B cell (primary cell): ENCODE data around the gene LRPPRC. TPM values are rescaled to one million over a fixed set of nuclear protein-coding genes. Genes with fewer than 3 reads are reported as not detected.

ENCODE experiments used
- ATAC-seq: fragments of 200-7000 bp; cut with Tn5 transposase; one replicate; pipeline ENCODE4 v1.10.0; 2021; ENCODE audit warnings: low read depth, mild to moderate bottlenecking, moderate number of reproducible peaks, moderate library complexity
- CTCF ChIA-PET: fragments of 350-600 bp; sonication (Branson Sonifier 250); formaldehyde crosslinking; loops from one replicate; lab custom pipeline; 2021; ENCODE audit warnings: antibody characterized with exemption, inconsistent platforms; lab: Charles Lee
- POLR2A ChIA-PET: fragments of 350-600 bp; sonication (Branson Sonifier 250); formaldehyde crosslinking; loops from one replicate; lab custom pipeline; 2021; ENCODE audit warnings: antibody characterized with exemption; lab: Charles Lee
- DNase-seq: peaks from one replicate; pipeline ENCODE4 v3.0.0; 2013
- H2AFZ ChIP-seq: 2 replicates; pipeline ENCODE4 v1.6.1; 2012; ENCODE audit warnings: mild to moderate bottlenecking, low read depth, low read length; ENCODE audit not compliant: insufficient read depth, poor library complexity, severe bottlenecking
- H3K27ac ChIP-seq, 2 donors: 1 replicate in 1 of 2; 2 replicates in 1 of 2; pipeline ENCODE4 v1.5.1; 2012 to 2013; ENCODE audit warnings: low read length in 2 of 2, mild to moderate bottlenecking in 2 of 2, moderate library complexity in 1 of 2
- H3K27me3 ChIP-seq, 4 experiments: fragments of 200-600 bp in 1 of 4; sonication (generic) in 1 of 4; replicated peaks in 1 of 4; 1 replicate in 2 of 4; 2 replicates in 2 of 4; pipeline versions ENCODE4 v1.6.1 to v1.7.0; 2013 to 2016; ENCODE audit warnings: low read length in 3 of 4, mild to moderate bottlenecking in 2 of 4, mixed read lengths in 1 of 4, moderate library complexity in 1 of 4; ENCODE audit not compliant: insufficient read depth in 4 of 4, control insufficient read depth in 3 of 4; ENCODE audit errors: control extremely low read depth in 1 of 4
- H3K36me3 ChIP-seq, 2 experiments: replicated peaks in 1 of 2; 1 replicate in 1 of 2; 2 replicates in 1 of 2; pipeline versions ENCODE4 v1.6.1 to v1.7.1; 2013; ENCODE audit warnings: low read length in 1 of 2; ENCODE audit not compliant: insufficient read depth in 2 of 2, control insufficient read depth in 1 of 2; ENCODE audit errors: control extremely low read depth in 1 of 2, extremely low read depth in 1 of 2
- H3K4me1 ChIP-seq, 2 donors: fragments of 200-600 bp in 1 of 2; sonication (generic) in 1 of 2; 1 replicate in 1 of 2; 2 replicates in 1 of 2; pipeline versions ENCODE4 v1.5.1 to v1.6.1; 2013 to 2017; ENCODE audit warnings: low read length in 2 of 2; ENCODE audit not compliant: control insufficient read depth in 2 of 2, insufficient read depth in 2 of 2
- H3K4me2 ChIP-seq: replicated peaks from 2 replicates; pipeline ENCODE3; 2012; ENCODE audit warnings: mild to moderate bottlenecking, low read depth, low read length; ENCODE audit not compliant: poor library complexity, severe bottlenecking
- H3K4me3 ChIP-seq, 5 experiments: fragments of 200-600 bp in 1 of 5; sonication (generic) in 1 of 5; 1 replicate in 3 of 5; 2 replicates in 2 of 5; pipeline versions ENCODE4 v1.5.1 to v1.7.0; 2011 to 2016; ENCODE audit warnings: low read length in 4 of 5, mild to moderate bottlenecking in 4 of 5, low read depth in 2 of 5, control low read depth in 1 of 5, moderate library complexity in 1 of 5; ENCODE audit not compliant: insufficient read depth in 1 of 5; ENCODE audit errors: control extremely low read depth in 1 of 5, extremely low read depth in 1 of 5
- H3K79me2 ChIP-seq: fragments of 200-600 bp; sonication (generic); one replicate; pipeline ENCODE4 v1.6.0; 2016; ENCODE audit warnings: low read length; ENCODE audit not compliant: control insufficient read depth, insufficient read depth
- H3K9ac ChIP-seq: fragments of 200-600 bp; sonication (generic); 2 replicates; pipeline ENCODE4 v1.6.1; 2017; ENCODE audit warnings: mild to moderate bottlenecking, low read length, moderate library complexity
- H3K9me3 ChIP-seq, 3 donors: one replicate each; pipeline versions ENCODE4 v1.6.1 to v1.7.1; 2013; ENCODE audit warnings: low read length in 2 of 3; ENCODE audit not compliant: control insufficient read depth in 2 of 3, insufficient read depth in 1 of 3; ENCODE audit errors: control extremely low read depth in 1 of 3
- H4K20me1 ChIP-seq: 2 replicates; pipeline ENCODE4 v1.6.0; 2012; ENCODE audit warnings: mild to moderate bottlenecking, low read length; ENCODE audit not compliant: insufficient read depth, control insufficient read depth, poor library complexity, severe bottlenecking
- H3K27ac Mint-ChIP-seq: one replicate; pipeline ENCODE4 v1.8.0; 2021; ENCODE audit warnings: mixed read lengths
- H3K27me3 Mint-ChIP-seq: one replicate; pipeline ENCODE4 v1.8.0; 2021; ENCODE audit warnings: mixed read lengths
- H3K4me1 Mint-ChIP-seq: one replicate; pipeline ENCODE4 v1.8.0; 2021; ENCODE audit warnings: mixed read lengths
- H3K4me3 Mint-ChIP-seq: one replicate; pipeline ENCODE4 v1.8.0; 2021; ENCODE audit warnings: mixed read lengths
- H3K9me3 Mint-ChIP-seq: one replicate; pipeline ENCODE4 v1.8.0; 2022; ENCODE audit warnings: mixed read lengths; ENCODE audit not compliant: insufficient read depth
- CTCF ChIP-seq: fragments of 200-600 bp; IDR thresholded peaks from one replicate; pipeline ENCODE4 v1.8.0; 2022; ENCODE audit warnings: antibody characterized with exemption, mild to moderate bottlenecking
- EZH2 ChIP-seq: IDR thresholded peaks from 2 replicates; pipeline ENCODE4 v1.6.1; 2012; ENCODE audit warnings: borderline replicate concordance, low read depth, mild to moderate bottlenecking, moderate library complexity, low read length; ENCODE audit not compliant: insufficient read depth, poor library complexity, severe bottlenecking
- intact Hi-C: fragments of 100-400 bp; cut with micrococcal nuclease; formaldehyde crosslinking; loops from one replicate; pipeline ENCODE4 v1.10.0; 2022
- polyA plus RNA-seq: library from polyadenylated mRNA; depleted of rRNA; stranded (reverse); fragments of >200 nt; gene quantifications from 2 replicates; pipeline ENCODE4 v1.2.3, GENCODE V29; 2012
- total RNA-seq, 2 donors: library from RNA; stranded (reverse); fragments of 120-200 nt in 1 of 2; gene quantifications; 1 replicate in 1 of 2; 2 replicates in 1 of 2; pipeline versions ENCODE4 v1.2.3 to v1.2.4, GENCODE V29; 2013 to 2022

LRPPRC gene
- total and polyA plus RNA-seq, 2 donors (not counting 1 experiment from before 2014, with no cell fraction given), result 17.6 to 75.6 TPM

DNA sequence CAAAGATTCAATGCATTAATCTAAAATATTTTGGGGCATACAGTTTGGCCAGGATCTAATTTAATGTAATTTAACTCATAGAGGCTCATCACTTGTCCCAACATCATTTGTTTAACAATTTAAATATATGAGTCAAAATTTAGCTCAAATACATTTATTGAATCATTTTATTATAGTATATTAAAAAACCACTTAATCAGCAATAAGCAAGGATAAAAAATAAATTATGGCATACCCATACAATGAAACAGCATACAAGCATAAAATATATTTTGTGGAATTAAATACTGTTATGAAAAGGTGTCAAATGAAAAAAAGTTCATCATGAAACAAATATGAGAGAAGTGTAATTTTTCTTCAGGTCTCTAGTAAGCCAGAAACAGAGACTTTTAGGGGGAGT lies 34.9 kb downstream of the LRPPRC start:
- intact Hi-C loops, result no loop called here
- no peaks in the 10 kb centered on the region for H3K4me1 Mint-ChIP-seq
- CTCF ChIA-PET, result no interaction called here

More for the DNA sequence above, 34.9 kb downstream of the LRPPRC start:
- Mint-ChIP-seq H3K27me3 (no peaks in the 10 kb centered on the region), H3K27ac (no peak overlapping the region), H3K4me3 (no peak overlapping the region), H3K9me3 (no peaks in the 10 kb centered on the region)
- H3K4me2 ChIP-seq, result no peak overlapping the region
- no peak overlapping the region for H2AFZ ChIP-seq
- peaks cover 3 to 81% of the 10 kb centered on the region in 2 experiments for H3K36me3 ChIP-seq
- no peaks in the 10 kb centered on the region for H4K20me1 ChIP-seq
- H3K27ac ChIP-seq, result no peak overlapping the region
- ATAC-seq (no peak), DNase-seq (no peak)
- no peaks in the 10 kb centered on the region for H3K4me1 ChIP-seq
- no peaks in the 10 kb centered on the region for H3K79me2 ChIP-seq
- POLR2A ChIA-PET, result no interaction called here
- H3K9me3 ChIP-seq, result no peaks in the 10 kb centered on the region
- TF ChIP-seq EZH2, result no peak
- no peak for TF ChIP-seq CTCF
- no peak overlapping the region for H3K9ac ChIP-seq
- H3K27me3 ChIP-seq, result no peaks in the 10 kb centered on the region
- no peak overlapping the region for H3K4me3 ChIP-seq
